Activated CD8-positive, alpha-beta memory T cell treated with anti-CD3 and anti-CD28 coated beads, Interleukin-2, amount 50 U/mL, for 1 hour (primary cell): ENCODE results near the gene GABPA.
"Not testable (repeated sequence)": the region's sequence is repeated elsewhere in the genome, so short reads cannot be mapped to it uniquely, and the experiment has no call there.

ENCODE experiments used
- DNase-seq: peaks from one replicate; pipeline ENCODE4 v3.0.0-alpha.2; 2020; ENCODE audit errors: extremely low read depth

Gene GABPA

DNA sequence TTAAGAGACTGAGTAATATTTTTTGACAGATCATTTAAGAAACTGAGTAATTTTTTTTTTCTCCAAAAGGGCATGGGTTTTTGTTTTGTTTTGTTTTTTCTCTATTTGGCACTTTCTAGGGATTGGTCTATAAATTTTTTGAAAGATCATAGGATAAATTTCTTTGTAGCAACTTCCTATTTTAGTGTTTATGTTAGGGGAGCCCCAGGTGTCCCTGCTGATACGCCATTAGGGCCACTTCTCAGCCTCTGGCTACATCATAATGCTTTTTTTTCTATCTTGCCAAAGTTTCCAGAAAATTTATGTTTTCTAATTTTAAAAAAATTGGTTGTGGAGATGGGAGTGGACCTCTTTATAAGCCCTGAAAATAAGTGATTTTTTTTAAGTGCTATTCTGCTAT, 2.6 kb downstream of the GABPA start:
- no peak for DNase-seq

DNA sequence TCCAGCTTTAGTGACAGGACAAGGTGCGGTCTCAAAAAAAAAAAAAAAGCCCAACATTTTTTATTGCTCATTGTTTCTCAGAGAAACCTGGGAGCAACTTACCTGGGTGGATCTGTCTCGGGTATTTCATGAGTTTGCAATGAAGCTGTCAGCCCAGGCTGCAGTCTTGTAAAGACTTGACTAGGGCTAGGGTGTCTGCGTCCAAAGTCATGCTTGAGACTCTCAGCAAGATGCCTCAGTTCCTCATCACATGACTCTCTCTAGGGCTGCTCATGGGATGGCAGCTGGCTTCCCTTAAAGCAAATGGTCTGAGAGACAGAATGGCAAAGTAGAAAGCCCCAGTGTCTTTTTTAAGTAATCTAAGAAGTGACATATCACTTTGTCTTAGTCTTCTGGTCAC, 8.1 kb downstream of the GABPA start:
- DNase-seq, result no peak

DNA sequence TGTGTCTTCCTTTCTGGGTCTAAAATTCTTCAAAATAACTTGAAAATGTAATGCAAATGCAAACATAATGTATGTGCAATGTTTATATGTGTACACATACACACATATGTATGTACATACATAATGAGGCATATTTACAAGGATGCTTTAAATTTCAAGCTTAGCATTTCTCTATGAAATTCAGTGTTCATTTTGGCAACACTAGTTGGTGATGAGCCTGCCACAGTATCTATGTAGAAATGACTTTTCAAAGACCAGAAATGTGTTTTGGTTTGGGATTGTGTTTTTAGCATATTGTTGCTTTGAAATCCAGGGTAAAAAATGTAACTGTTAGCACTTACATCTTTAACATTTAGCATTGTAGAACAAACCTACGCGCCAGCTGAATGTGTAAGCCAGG, 10.1 kb downstream of the GABPA start:
- DNase-seq, result no peak

DNA sequence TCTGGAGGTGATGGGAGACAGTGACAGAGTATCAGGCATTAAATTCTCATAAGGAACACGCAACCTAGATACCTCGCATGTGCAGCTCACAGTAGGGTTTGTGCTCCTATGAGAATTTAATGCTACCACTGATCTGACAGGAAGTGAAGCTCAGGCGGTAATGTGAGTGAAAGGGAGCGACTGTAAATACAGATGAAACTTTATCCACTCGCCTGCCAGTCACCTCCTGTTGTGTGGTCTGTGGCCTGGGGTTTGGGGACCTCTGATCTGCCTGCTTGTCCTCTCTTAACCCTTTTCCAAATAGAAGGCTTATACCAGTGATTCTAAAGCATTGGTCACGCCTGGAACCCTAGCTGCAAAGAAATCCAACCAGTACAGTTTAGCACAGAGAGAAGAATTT, 15.3 kb downstream of the GABPA start:
- DNase-seq, result no peak

DNA sequence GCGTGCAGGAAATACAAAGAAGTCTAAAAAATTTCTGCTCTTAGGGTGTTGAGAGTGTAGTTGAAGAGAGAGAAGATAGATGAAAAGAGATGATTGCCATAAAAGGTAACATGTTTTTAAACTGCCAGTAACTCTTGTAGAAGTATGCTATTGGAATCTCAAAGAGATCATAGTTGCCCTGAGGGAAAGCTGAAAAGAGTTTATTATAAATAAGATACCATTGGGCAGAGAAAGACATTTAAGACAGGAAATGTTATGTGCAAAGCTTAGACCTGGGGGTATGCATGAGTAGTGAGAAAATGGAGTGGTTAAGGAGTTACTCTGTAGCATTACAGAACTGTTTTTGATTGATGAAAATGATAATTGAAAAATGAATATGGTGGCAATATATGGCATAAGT, 17.6 kb downstream of the GABPA start:
- DNase-seq, result no peak

DNA sequence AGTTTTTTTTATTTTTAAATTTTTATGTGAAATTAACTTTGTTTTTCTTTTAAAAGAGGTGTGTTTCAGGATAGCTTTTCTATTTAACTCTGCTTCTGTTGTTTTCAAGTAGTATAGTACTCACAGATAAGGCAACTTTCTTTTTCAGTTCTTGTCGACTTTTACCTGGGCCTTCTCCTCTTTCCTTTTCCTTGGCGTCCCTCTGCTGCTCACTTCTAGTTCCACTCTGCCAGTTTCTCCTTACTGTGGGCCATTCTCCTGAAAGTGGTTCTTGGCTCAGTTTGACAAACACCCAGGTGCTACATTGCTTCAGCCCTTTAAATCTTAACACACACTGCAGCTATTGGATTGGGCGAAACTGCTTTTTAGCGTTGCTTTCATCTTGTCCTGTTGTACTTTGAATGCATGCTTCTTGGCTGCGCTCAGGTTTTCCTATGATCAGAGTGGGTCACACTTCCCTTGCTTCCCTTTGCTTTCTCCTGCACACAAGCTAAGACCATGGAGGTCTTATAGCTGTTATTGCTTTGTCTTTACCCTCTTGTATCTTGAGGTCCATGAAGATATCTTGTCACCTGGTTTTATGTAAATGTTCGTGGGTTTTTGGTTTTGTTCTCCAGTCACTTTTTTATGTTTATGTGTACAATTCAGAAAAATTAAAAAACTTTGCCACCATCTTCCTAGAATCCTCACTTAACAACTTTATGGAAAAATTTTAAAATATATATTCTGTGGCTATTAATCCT, 21.6 kb downstream of the GABPA start:
- no peak for DNase-seq

DNA sequence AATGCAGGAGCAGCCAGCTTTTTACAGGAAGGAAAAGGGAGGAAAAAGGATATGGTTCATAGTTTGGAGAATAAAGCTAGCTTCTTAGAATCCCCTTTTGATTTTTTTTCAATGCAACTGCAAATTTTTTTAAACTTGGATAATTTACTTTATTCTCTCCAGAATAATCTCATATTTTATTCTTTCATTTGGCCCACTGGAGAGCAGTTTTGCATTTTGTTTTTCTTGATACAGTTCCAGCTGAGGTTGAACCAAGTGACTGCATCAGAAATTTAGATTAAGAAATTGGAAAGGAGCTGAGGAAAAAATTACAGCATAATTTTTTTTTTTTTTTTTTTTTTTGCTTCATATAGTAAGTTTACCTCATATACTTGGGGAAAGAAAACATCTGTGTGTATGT, 22.8 kb downstream of the GABPA start:
- DNase-seq, result no peak

DNA sequence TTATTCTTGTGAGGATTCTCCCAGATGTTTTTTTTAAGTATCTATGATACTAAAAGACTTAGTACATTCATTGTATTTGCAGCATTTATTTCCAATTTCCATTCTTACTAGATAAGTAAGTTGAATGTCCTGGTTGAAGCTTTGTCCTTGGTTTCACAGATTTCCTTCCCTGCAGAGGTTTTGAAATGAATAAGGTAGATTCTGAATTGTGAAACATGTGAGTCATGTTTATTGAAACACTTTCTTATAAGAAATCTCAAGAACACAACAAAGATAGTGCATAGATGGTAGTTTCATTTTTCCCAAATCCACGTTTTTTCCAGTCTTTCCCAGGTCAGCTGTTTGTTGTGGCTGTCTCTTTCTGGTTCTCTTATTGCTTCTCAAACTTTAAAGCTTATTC, 24.8 kb downstream of the GABPA start:
- no peak for DNase-seq

DNA sequence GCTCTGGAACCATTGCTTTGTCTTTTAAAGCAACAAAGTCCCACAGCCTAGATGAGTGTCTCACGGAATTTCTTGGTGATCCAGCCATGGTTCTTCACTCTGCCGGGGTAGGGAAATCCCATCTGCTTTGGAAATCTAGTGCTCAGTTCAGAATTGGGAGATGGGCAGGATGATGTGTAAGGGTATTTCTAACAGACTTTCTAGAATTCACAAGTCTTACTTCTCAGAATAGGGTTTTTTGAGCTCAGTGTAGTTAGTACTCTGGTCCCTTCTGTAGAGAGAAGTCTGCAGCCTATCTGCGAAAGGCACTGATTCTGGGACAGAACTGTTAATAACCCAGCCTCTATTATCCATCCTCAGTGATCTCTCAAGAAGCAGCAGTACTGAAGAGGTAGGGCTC, 25.3 kb downstream of the GABPA start:
- no peak for DNase-seq

DNA sequence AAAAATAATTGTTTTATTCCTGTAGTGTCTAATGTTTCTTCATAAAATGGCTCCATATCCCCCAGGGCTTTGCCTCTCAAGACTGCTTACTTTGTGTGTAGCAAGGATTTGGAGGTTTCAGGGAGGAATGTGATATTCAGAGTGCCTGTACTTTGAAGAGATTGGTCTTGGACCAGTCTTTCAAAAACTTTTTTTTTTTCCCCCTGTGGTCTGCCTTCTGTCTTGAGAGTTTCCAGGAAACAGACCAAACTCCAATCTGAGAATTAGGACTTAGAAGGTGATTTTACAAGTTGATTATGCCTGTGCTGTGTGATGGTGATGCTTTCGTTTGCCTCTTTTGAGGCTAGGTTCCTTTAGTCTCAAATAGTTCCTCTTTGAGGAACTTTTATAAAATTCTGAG, 25.9 kb downstream of the GABPA start:
- DNase-seq, result no peak

DNA sequence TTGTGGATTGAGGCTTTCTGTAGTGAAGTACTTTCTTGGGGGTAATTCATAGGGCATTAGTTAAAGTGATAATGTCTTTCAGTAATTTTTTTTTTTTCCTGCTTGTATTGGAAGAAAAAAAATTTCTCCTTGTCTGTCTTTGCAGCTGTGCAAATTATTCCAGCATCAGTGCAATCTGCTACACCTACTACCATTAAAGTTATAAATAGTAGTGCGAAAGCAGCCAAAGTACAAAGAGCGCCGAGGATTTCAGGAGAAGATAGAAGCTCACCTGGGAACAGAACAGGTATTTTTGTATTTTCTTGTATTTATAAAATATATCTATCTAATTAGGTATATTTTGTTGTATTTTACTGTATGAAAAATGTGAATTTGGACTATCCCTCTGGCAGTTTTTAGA, 29.3 kb downstream of the GABPA start:
- no peak for DNase-seq

DNA sequence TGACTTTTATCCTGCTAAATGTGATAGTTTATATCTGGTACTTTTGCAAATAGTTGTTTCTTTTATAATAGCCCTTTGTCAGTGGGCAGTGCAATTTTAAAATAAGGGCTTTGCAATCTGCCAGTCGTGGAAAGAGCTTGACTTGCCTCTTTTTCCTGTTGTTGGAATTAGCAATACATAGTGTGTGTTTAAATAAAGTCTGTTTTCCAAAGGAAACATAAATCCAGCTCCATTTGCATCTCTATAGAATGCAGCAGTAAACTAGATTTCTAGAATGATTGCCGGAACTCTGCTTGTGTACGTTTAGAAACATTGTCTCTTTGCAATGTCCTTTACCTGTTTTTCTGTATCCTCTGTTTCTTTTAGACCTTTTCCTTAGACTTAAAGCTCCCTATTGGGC, 33.1 kb downstream of the GABPA start:
- DNase-seq, result no peak

DNA sequence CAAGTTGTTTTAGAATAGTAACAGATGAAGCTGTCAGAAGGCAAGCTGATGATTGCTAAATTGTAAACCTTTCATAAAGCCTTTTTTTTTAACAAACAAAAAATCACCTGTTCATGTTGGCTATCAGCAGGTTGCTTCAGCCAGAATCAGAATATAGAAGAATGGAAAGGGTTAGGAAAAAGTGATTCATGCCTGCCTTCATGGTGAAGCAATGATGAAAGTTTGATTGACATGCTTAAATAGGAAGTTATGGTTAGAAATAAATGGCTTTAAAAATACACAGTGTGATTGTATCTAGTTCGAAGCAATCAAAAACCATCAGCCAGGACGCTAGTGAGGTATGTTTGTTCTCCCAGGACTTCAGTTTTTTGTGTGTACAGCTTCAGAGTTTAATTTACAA, 37.9 kb downstream of the GABPA start:
- no peak for DNase-seq

DNA sequence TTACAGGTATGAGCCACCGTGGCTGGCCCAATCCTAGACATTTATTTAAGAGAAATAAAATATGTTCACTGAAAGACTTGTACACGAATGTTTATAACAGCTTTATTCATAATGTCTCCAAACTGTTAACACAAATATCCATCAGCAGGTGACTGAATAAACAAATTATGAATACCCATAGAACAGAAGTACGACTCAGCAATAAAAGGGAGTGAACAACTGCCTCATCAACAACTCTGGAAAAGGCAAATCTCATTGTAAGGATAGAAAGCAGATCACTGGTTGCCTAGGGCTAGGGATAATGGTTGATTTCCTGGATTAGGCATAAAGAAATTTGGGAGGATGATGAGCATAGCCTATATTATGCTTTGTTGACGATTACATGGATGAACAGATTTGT, 41.7 kb downstream of the GABPA start:
- DNase-seq, result no peak

DNA sequence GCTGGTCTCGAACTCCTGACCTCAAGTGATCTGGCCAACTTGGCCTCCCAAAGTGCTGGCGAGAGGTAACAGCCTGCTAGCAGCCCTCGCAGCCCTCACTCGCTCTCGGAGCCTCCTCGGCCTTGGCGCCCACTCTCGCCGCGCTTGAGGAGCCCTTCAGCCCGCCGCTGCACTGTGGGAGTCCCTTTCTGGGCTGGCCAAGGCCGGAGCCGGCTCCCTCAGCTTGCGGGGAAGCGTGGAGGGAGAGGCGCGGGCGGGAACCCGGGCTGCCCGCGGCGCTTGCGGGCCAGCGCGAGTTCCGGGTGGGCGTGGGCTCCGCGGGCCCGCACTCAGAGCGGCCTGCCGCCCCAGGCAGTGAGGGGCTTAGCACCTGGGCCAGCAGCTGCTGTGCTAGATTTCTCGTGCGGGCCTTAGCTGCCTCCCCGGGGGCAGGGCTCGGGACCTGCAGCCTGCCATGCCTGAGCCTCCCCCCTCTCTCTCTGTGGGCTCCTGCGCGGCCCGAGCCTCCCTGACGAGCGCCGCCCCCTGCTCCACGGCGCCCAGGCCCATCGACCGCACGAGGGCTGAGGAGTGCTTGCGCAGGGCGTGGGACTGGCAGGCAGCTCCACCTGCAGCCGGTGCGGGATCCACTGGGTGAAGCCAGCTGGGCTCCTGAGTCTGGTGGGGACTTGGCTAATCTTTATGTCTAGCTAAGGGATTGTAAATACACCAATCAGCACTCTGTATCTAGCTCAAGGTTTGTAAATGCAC, 43.5 kb downstream of the GABPA start:
- DNase-seq, result not testable (repeated sequence)

DNA sequence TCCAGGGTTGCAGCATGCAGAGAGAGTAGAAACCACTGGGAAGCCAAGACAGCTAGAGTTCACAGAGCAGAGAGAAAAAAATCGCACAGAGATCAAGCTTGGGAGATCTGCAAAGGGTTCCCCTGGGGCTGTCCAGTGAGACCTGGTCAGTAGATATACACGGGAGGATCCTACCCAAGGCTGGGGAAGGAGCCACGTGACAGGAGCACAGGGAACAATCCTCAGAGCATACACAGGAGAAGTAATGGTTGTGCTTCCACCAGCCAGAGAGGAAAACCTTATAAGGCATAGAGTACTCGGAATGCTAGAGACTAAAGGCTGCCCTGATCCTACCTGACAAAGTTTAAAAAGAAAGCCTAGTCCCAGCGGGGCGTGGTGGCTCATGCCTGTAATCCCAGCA, 53.9 kb downstream of the GABPA start:
- no peak for DNase-seq

DNA sequence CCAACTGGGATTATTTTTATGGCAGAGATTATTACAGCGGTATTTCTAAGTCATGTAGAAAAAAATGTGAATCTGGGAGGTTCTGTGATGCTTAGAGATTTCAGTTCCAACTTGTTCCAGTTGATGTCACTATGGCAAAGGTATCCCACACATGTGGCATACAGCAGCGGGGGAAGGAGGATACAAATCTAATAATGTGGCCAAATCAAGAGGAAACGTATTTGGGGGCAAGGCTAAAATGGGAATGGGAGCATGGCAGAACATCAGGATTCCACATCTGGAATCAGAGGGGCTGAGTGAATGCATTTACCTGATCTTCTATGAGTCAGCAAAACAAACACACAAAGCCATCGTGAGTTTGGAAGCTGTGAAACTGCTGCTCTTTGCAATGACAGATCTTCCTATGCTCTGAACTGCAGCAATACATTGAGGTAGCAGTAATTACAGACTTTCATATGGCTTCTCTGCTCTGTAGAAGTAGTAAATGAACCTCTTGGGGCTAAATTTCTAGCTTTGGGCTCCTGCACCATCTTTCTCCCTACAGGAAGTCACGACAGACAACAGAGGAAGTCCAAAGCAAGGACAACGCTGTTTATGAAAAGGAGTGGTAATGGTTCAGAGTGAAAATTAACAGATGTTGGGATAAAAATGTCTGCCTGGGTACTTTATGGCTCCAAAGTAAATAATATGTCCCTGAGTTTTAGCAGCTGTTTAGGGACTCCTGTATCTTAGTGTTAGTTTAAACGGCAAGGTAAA, 55.5 kb downstream of the GABPA start:
- DNase-seq, result no peak

DNA sequence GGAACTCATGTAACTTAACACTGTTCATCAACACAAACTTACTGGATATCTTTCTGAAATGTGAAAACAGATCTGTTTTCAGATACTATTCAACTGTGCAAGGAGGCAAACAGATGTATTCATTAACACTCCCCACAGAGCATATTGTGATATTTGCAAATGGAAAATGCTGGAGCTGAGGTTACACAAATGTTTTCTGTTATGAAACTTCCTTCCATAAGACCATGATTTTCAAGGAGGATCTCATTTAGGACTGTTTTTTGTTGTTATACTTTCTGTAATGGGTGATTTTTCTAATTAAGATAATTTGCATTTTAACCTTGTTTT, 56.1 kb downstream of the GABPA start:
- no peak for DNase-seq

DNA sequence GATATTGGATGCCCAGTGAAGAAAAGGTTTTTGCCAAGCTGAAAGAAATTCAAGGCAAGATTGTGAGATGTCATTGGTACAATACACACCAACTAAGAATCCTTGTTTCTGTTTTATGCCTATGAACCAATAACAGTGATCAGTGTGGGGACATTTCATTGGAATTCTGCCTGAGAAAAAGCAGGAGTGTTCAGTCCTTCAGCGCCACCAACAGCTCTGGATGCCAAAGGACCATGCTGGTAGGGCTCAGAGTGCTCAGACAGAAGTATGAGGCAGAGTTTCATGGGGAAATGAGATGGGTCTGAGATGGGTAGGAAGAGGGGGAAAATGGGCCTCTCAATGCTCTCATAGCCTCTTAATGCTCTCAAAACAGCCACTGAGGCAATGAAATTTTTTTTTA, 56.5 kb downstream of the GABPA start:
- no peak for DNase-seq

DNA sequence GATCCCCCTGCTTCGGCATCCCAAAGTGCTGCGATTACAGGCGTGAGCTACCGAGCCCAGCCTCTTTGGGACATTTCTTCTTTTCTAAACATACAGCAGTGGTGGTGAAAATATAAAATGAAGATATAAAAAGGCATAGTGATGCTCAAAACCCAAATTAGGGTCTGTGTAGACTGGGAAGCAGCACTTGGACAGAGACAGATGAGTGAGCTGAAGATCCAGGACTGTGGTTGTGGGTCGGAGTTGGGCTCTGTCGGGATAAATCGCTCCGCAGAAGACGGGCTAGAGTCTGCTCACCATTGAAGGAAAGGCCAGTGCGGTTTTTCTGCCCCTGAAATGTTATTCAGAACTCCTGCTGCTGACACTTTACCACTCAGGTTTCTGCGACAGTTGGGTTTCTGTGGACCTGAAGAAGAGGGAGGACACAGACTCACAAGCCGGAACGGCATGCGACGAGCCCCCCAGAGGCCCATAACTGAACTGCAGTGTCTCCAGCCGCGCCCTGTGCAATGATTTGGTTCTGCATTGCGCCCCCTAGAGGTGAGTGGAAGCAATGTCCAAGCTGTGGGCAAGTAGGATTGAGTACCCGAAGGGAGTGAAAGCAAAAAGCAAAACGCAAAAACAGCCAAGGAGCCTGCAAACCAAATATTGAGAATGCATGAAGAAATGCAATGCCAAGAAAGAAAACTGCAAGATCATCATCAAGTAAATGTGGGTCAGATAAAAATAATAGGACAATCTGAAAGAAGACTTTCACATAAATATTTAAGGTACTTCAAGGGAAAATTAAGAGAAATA, 66.6 kb downstream of the GABPA start:
- DNase-seq, result peak; percentile 53

DNA sequence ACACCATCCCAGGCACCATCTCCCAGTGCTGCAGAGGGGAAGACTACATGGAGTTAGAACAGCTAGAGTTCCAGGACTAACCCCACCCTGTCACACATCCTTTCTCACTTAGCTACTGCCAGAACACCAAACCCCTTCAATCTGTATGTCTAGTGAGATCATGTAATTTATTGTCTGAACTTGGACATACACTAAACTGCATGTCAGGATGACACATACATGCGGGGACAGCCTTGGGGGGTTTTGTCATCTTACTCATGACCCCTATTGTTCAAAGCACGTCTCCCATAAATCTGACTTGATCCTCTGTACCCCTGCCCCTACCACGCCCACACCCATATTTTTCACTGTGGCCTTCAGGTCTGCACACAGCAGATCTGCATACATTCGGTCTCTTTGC, 71.3 kb downstream of the GABPA start:
- DNase-seq, result no peak

DNA sequence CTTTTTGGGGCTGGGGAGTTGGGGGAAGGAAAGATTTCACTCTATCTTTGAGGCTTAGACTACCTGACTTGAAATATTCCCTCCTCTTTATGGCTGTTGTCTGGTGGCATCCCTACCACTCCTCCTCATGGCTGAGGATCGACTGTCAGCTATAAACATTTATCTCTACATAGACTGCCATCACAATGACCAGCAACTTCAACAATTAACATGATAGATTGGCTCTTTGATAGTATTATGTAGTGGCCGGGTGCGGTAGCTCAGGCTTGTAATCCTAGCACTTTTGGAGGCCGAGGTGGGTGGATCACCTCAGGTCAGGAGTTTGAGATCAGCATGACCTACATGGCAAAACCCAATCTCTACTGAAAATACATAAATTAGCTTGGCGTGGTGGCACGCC, 72.4 kb downstream of the GABPA start:
- no peak for DNase-seq
